Hepatocyte (in vitro differentiated cells): ENCODE measurements around the gene TTC14.

Source experiments
- EZH2 ChIP-seq: fragments of 200-600 bp; sonication (generic); IDR thresholded peaks from 2 replicates; pipeline ENCODE4 v1.6.1; 2016; ENCODE audit warnings: antibody characterized with exemption, mild to moderate bottlenecking, borderline replicate concordance
- TF ChIP-seq, protein P1 (sequence below): fragments of 200-600 bp; sonication (generic); IDR thresholded peaks from 2 replicates; pipeline ENCODE4 v1.5.1; 2016; ENCODE audit warnings: antibody characterized with exemption, mild to moderate bottlenecking; ENCODE audit not compliant: poor library complexity

DNA sequence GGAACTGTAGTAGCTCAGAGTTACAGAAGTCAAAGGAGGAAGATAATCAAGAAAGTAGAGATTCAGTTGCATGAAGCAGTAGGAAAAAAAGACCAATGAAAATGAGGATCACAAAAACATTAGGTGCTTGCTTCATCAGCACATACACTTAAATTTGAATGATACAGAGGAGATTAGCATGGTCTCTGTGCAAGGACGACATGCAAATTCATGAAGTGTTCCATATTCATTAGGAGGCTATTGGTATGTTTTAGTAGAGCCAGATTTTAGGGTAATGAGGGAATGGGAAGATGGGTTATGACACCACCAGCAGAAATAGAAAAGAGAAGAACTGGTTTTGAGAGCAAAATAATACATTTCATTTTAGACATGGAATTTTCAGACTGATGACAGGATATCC, 21.0 kb upstream of the TTC14 start:
- TF ChIP-seq, protein P1, sequence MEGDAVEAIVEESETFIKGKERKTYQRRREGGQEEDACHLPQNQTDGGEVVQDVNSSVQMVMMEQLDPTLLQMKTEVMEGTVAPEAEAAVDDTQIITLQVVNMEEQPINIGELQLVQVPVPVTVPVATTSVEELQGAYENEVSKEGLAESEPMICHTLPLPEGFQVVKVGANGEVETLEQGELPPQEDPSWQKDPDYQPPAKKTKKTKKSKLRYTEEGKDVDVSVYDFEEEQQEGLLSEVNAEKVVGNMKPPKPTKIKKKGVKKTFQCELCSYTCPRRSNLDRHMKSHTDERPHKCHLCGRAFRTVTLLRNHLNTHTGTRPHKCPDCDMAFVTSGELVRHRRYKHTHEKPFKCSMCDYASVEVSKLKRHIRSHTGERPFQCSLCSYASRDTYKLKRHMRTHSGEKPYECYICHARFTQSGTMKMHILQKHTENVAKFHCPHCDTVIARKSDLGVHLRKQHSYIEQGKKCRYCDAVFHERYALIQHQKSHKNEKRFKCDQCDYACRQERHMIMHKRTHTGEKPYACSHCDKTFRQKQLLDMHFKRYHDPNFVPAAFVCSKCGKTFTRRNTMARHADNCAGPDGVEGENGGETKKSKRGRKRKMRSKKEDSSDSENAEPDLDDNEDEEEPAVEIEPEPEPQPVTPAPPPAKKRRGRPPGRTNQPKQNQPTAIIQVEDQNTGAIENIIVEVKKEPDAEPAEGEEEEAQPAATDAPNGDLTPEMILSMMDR = no peak
- TF ChIP-seq EZH2 = no peak
